HG03457 (cell line): Measurements from ENCODE around the gene NEK1.
"Not testable (repeated sequence)": the region's sequence is repeated elsewhere in the genome, so short reads cannot be mapped to it uniquely, and the experiment has no call there.

Experiments used
- ATAC-seq: cut with Tn5 transposase; IDR thresholded peaks from one replicate; pipeline ENCODE4 v1.9.1; 2021; ENCODE audit warnings: moderate number of reproducible peaks; ENCODE audit not compliant: unreplicated experiment

The NEK1 gene

DNA sequence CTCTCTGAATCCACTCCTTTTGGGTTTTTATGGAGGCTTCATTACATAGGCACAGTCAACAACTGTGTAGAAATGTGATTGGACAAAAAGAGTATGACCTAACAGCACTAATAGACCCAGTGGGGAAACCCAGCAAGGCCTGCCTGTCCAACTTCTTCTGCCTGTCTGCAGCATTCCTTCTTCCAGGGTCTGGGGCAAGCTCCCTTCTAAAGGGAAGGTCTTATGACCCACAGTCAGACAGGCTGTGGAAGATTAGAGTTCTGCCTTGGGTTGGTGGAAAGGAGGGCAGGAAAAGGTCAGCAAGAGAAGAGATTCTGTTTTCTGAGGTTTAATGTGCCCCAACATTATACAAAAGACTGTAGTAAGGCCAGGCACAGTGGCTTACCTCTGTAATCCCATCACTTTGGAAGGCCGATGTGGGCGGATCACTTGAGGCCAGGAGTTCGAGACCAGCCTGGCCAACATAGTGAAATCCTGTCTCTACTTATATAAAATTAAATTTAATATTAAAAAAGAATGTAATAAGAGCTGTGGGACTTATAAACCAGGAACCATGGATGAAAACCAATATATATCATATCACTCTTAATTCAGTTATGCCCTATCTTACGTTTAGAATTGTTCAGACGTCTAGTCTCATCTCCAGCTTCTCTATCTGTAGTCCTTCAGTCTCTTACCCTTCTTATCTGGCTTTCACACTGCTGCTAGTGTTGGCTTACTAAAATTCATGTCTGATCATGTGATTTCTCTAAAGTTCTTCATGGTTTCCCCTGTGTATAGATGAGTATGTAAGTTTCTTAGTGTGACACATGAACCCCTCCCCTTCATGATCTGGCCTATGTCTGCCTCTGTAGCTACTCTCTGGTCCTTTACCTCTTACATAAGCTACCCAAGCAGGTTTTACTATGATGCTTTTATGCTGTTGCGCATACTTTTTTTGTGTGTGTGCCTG lies 14.2 kb upstream of the NEK1 start:
- no peak for ATAC-seq

DNA sequence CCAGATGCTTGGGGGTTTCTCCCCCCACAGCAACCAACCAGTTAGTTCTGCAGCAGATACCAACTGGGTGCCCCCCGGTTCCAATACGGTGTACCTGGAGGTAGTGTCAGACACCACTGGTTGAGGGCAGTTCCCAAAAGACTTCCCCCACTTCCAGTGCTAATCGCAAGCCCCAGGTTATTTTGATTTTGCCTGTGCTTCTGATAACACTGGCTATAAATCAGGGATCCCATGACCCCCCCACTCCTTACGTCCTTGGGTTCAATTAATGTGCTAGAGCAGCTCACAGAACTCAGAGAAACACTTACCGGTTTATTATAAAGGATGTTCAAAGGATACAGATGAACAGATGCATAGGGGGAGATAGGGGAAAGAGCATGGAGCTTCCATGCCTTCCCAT lies 13.5 kb upstream of the NEK1 start:
- no peak for ATAC-seq

DNA sequence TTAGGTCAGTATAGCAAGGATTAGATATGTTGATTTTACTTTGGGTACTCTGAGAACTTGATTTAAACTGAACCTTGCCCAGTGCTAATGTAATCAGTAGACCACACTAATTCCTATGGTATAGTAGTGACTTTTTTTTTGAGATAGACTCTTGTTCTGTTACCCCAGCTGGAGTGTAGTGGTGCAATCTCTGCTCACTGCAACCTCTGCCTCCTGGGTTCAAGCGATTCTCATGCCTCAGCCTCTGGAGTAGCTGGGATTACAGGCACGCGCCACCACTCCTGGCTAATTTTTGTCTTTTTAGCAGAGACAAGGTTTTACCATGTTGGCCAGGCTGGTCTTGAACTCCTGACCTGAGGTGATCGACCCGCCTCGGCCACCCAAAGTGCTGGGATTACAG lies 11.6 kb upstream of the NEK1 start:
- not testable (repeated sequence) for ATAC-seq

DNA sequence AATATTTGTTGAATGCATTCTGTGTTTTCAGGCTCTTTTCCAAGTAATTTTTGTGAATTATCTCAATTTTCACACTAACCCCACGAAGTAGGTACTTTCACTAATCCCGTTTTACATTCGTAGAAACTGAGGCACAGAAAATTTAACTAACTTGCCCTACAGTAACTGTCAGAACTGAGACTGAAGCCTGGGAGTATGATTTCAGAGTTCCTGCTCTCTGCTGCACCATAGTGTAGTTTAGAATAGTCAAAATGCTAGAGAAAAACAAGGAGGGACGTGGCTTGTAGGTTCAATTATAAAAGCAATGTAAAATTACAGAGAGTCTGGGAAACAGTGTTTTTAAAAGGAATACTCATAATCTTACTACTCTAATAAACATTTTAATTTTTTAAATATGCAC lies 10.2 kb upstream of the NEK1 start:
- ATAC-seq, result no peak

DNA sequence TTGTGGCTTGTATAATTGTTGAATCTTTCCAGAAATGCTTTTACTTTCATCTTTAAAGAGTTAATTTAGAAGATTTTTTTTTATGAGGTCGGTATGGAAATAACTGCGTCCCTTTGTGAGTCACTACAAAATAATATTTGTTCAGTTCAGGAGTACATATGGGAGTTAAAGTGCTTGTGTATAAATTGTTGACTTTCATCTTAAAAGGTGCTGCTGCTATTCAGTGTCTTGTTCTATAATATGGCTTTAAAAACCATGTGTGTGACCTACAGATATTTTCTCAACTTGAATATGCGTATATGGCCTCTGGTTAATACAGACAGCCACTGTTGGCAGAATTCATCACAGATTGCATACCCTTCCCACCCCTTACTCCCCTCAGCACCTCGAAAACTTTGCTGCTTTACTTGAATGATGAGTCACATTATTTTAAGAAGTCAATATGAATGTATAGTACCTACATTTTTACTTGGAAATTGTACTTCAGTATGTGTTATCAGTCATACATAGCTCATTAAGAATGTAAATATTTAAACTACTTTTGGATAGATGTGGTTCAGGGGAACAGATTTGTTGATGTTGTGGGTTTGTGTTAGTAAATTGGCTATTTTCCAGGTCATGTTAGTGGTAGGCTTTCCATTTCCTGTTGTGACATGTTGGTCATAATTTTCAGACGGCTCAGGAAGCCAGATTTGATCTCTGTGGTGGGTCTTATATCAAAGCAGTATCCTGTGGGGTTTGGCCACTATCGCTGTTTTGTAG lies 9.5 kb upstream of the NEK1 start:
- peak; percentile 17 for ATAC-seq

DNA sequence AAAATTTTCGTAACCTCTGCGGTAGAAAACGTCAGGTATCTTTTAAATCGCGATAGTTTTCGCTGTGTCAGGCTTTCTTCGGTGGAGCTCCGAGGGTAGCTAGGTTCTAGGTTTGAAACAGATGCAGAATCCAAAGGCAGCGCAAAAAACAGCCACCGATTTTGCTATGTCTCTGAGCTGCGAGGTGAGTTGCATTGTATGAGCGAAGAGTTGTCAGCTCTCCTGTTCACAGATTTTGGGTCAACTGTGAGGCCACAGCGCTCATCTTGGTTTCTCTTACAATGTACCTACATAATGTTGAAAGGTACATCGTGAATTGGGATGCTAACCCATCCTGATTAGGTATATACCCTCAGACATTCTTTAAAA lies 8.5 kb upstream of the NEK1 start:
- no peak for ATAC-seq

DNA sequence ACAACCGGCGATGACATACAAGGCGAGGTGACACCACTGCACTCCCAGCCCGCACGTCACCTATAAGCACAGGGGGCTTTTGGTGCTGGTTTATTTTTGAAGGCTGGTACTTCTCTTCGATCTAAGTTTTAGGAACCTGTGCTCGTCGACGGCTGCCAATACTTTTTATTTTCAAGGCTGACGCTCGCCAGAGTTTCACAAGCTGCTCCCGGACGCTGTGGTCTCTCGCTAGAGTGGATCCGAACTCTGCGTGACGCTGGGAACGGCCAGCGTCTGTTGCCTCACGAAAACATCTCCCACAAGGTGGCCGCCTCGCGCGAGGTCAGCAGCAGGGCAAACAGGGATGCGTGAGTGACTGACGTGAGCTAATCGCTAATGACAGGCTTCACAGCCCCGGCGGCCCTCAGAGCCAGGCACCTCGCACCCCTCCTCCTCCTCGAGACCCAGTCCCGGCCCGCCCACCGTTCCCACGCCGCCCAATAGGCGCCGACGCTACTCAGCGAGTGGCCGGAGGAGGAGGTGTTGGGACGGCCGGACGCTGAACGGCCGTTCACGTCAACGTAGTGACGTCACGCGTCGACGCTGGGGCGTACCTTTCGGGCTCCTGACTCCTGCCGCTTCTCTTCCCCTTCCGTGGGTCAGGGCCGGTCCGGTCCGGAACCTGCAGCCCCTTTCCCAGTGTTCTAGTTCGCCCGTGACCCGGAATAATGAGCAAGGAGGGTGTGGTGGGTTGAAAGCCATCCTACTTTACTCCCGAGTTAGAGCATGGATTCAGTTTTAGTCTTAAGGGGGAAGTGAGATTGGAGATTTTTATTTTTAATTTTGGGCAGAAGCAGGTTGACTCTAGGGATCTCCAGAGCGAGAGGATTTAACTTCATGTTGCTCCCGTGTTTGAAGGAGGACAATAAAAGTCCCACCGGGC lies 7.8 kb upstream of the NEK1 start, which contains the start of gene CLCN3:
TSS of gene CLCN3 (plus strand) at position 621 of the 922 bp plus-strand sequence. CDS start 15,351 bp downstream, outside the sequence.
- ATAC-seq, result peak; percentile 94

DNA sequence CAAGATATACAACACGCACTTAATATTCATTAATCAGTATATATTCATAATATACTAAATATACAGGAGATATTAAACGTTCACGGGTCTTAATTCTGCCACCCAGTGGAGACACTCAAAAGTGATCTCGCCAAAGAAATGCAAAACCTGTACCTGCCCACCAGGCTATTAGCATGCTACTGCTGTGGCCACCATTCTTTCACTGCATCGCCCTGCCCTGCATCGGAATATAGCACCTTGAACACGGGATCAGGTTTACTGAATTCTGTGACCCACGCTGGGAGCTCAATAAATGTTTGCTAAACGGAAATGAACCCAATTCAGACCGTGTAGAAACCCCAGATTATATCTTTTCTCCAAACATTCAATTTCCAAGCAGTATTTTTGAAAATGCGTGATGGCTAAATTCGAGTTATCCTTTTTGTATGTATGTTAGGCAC lies 7.2 kb upstream of the NEK1 start:
- peak; percentile 23 for ATAC-seq

DNA sequence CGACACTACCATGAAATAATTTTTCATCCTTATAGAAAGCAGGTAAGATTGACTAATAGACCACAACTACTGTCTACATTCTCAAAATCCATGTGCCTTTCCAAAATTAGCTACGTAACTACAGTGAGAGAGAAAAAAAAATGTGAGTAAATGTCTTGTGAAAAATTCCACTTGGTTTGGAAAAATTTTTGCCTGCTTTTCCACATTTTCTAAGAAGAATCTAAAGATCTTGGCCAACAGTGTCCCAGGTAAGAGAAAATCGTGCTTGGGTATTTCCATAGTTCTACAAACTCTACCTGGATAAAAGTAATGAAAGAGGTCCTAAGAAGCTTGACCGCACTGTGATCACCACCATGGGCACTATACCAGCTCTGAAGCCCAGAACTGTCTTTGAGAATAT lies 6.6 kb upstream of the NEK1 start:
- no peak for ATAC-seq

DNA sequence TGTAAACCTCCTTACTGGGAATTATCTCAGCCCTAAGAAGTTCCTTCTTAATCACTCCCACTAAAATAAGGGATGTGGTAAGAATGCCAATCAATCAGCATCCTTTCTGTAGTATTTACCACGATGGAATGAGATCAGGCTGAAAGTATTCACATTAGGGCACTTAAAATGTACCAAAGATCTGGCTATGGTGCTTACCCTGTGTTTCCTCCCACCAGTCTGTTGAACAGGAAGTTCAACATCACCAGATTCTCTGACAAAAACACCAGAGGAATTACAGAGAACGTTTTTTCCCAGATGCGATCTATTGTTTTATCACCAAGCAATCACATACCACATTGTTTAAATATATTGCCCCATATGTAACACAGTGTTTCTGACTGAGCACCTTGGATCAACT lies 5.9 kb upstream of the NEK1 start:
- ATAC-seq, result no peak

DNA sequence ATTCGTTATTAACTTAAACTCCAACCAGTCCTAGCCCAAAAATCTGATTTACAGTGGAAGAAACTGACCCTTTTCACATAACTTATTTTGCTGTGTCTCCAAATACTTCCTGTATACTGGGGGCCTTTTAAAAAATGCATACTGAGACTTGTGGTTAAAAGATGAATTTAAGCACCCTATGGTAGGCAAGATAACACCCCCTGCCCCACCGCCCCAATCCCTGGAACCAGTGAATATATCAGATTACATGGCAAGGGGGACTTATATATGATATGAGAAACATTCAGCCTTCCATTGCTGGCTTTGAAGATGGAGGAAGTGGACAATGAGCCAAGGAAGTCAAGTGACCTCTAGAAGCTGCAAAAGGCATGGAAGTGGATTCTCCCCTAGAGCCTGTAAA lies 4.9 kb upstream of the NEK1 start:
- ATAC-seq, result no peak

DNA sequence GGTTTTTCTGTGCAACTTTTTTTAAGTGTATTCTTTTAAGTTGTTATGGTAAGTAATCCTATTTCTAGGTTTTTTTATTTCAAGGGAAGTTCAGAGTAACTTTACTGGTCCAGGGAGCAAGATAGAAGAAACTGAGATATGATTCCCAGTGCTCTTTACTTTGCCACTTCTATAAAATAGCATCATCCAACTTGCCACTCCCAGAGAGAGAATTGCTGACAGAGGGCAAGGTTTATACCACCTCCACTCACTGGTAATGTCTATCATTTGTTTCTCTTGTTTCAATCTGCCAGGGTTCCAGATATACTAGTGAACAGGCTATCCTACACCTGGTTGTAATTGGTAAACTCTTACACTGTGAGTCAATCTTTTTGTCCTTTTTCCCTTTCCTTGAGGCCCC lies 4.5 kb upstream of the NEK1 start:
- no peak for ATAC-seq

DNA sequence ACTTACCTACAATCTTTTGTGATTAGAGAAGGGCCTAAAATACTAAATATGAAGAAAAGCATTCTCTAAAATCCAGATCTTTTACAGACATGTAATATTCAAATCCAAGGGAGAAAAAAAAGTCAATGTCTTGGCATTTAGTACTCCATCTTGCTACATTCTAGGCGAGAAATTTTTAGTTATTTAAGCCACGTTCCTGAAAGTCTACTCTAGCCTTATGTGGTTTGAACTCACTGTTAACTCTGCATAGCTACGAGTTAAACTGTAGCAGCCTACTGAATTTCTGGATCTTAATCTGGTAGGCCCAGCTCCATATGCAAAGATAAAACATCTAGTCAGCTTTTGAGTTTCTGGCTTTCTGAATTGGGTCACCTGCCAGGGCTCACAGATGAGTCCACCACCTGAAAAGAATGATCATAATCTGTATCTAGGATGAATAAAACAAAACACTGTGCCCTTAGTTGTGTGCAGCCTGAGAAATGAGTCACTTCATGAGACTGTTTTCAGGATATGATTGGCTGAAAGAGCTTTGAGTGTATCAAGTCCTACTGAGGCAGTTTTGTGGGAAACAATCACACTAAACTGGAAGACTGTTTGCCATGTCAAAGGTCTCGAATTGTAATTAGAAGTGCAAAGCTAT lies 3.2 kb upstream of the NEK1 start:
- ATAC-seq, result no peak

DNA sequence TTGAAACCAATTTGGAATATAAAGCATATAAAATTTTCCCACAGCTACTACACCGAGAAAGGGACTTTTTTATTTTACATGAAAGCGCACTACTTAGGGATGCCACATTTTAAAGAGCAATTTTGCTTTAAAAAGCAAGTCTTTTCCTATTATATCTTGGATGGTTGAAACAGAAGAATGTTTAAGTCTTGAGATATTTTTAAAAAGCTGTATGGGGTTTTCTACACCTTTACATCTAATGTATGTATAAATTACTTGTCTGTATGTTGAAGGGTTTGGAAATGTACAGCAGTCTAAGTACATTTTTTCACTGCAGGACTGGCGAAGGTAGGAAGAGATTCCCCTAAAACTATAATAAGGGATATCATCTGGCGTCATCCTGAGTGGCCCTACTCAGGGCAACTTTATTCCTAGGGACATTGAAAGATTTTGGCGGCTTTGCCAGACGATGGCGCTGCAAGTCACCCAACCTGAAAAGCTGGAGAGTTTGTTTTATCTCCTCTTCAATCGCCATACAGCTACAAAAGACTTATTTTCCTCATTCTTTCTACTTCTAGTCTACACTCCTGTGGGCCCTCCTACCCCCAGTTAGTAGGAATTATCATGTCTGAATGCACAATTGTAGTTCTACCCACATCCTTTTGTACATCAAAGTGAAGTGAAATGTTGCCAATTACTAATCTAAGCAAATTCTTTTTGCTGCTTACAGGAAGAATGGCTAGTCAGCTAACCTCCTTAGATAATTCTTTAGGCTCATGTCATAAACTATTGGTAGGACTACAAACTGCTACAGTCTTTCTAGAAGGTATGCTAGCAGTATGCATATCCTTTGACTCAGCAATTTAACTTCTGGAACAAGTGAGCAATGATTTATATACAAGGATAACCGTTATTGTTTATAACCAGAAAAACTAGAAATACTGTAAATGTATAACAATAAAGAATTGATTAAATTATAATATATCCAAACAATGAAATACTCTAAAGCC lies 782 bp upstream of the NEK1 start:
- peak; percentile 36 for ATAC-seq

DNA sequence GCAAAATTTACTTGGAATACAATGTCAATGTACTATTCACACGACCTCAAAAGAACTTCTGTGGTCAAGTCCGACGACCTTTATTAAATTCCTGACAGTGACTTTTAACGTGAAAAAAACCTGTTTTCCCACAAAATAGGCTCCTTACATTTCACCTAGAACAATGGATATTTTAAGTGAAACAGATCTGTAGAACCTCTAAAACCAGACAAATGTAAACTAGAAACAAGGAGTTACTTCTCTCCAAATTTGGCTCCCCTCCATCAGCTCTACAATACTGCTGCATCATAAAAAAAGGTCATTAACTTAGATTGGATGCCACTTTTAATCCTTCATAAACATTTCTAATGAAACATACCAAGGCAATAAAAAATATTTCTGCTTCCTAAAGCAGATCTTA lies 1.2 kb downstream of the NEK1 start:
- no peak for ATAC-seq

DNA sequence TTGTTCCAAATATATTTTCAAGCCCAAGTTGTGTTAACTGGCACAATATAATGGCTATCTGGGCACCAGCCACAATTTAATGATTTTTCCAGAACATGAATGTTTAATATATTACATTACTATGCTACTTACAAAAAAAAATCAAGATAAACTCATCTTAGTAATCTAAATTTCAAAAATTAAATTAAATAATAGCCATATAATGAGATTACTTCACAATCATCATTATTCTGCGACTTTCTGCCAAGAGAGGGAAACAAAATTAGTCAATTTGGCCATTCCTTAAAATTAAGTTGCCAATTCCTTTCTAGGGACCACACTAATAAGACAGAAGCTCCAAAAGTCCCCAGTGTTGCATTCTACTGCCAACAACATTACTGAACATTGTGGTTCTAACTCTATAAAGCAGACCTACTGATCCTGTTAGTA lies 7.5 kb downstream of the NEK1 start:
- no peak for ATAC-seq

DNA sequence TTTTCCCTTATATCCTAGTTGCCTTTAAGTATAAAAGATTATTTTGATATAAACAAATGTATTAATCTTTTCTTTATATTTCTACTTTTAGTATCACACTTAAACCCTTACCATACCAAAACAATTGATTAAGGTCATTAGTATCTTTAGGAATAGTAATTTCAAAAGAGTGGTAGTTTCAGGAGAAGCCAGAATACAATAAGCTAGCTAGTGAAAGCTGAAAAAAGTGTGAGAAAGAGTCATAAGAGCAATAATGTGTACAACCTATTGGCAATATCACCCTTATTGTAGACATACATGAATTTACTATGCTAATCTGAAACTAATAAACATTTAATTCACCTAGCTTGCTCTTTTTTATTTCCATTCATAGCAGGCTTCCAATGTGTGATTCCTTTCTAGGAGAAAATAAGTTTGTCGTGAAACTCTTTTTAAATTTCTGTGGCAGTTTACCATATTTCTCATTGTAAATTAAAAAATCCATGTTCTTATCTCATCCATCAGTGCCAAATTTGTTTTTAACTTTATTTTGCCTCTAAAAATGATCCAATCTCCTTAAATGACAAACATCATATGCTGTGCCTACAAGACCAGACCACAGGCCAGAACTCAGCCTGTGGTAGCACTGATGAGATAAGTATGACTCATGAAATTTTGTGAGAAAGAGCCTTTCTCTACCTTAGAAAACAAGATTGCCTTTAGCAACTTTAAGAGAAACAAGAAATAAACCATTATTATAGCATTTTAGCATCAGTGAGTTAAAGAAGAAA lies 8.1 kb downstream of the NEK1 start:
- ATAC-seq, result peak; percentile 72

DNA sequence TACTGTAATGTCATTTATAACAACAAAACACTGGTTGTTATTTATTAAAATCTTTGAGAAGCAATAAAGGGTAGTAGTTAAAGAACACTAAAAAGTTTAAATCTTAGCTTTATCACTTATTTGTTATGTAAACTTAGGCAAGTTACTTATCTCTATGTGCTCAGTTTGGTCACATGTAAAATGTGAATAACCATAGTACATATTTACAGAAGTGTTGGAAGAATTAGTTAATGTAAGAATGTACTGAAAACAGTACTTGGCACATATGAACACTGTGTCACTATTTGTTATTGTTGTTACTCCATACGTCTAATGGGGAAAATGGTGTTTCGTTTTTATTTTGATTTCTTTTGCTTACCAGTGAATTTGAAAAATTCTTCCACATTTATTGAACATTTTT lies 9.1 kb downstream of the NEK1 start:
- no peak for ATAC-seq
